GM19372 (cell line): ENCODE data around the gene ABCA7.

Experiments used
- ATAC-seq: cut with Tn5 transposase; IDR thresholded peaks from one replicate; pipeline ENCODE4 v1.9.1; 2021; ENCODE audit warnings: mild to moderate bottlenecking, low read depth, moderate library complexity; ENCODE audit not compliant: unreplicated experiment

ABCA7 gene

GRCh38 chr19:1085676-1086442 is 46.0 kb downstream of the ABCA7 start:
- no peak for ATAC-seq

GRCh38 chr19:1086613-1087012 is 46.7 kb downstream of the ABCA7 start:
- no peak for ATAC-seq

- no peak for ATAC-seq
Measured at GRCh38 chr19:1087813-1088415, 48.0 kb downstream of the ABCA7 start.

GRCh38 chr19:1088416-1089010 is 48.6 kb downstream of the ABCA7 start:
- no peak for ATAC-seq

DNA sequence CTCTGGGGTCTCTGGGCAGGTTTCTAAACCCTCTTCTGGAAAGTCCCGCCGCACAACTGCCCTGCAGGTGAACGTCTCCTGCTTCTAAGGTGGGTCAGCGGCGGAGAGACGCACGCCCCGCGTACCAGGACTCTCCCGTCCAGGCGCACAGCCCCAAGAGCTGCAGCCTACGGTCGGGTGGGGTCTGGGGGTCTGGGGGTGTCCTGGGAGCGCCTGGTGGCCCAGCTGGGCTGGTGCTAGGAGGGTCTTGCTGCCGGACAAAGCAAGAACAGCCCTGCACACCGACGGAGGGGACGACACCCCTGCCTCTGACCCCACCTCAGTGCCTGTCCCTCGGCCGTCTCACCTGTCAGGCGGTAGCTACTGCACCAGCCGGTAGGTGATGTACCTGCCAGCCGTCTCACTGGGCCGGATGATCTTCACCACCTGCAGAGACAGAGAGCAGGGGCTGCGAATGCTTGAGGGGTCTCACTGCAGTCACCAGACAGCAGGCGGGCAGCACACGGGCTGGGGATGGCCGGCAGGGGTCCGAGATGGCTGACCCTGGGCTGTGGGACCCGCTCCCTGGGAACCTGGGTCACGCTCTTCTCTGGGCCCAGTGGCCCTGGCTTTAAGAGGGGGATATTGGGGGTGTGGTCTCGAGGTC is 49.3 kb downstream of the ABCA7 start:
- no peak for ATAC-seq

DNA sequence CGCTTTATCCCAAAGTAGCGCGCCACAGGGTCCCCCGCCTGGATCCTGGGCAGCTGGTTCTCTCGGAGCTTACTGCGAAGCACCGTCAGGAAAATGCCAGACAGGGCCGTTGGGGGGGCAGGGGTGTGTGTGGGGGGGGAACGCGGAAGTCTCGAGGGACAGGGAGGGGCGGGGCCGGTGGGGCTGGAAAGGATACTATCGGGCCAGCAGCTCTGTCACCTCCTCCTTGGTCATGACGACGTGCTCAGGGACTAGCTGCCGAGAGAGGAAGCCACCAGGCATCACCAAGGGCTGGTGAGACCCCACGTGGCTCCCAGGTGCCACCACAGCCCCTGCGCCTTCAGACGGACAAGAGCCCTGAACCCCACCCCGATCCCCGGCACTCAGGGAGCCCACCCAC is 50.0 kb downstream of the ABCA7 start:
- ATAC-seq, result no peak

- ATAC-seq, result no peak
Measured at GRCh38 chr19:1090731-1091543, 51.0 kb downstream of the ABCA7 start.

DNA sequence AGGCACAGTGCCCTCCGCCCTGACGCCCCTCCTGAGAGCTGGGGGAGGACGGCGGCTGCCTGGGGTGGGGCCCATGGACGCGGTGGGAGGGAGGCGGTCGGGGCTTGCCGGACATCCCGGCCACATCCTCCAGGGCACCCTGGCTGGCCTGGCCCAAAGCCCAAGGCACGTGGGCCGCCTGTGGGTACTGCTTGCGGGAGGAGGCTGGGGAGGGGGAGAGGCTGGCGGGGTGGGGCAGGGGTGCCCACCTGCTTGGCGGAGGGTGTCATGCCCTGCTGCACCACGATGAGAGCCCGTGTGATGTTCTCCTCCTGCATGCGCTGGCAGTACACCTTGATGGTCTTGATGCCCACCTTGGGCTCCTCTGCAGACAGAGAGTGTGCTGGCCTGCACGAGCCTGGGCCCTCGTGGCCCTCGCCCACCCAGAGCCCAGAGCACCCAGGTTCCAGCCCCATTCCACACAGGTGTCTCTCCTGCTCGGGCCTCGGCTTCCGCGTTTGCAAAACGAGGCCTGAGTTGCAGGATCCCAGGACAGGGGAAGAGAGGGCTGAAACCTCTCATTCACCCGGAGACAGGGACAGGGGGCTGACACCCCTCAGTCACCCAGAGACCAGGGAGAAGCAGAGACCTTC is 51.8 kb downstream of the ABCA7 start:
- ATAC-seq, result no peak

DNA sequence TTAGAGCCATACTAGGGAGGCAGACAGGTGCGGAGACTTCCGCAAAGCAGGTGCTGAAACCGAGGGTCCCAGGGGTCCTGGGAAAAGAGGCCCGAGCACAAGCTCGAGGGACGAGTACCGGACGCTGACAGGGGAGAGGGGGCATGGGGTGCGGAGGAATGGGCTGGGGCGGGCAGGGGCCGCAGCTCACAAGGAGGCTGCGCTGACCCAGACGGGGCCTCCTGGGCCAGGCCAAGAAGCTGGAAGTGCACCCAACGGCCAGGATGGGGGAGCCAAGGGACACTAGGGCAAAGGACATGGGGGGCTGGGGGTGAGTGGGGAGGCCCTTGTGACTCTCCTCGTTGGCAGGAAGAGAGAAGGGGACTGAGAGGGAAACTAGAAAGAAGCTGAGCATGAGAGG is 53.4 kb downstream of the ABCA7 start:
- no peak for ATAC-seq

DNA sequence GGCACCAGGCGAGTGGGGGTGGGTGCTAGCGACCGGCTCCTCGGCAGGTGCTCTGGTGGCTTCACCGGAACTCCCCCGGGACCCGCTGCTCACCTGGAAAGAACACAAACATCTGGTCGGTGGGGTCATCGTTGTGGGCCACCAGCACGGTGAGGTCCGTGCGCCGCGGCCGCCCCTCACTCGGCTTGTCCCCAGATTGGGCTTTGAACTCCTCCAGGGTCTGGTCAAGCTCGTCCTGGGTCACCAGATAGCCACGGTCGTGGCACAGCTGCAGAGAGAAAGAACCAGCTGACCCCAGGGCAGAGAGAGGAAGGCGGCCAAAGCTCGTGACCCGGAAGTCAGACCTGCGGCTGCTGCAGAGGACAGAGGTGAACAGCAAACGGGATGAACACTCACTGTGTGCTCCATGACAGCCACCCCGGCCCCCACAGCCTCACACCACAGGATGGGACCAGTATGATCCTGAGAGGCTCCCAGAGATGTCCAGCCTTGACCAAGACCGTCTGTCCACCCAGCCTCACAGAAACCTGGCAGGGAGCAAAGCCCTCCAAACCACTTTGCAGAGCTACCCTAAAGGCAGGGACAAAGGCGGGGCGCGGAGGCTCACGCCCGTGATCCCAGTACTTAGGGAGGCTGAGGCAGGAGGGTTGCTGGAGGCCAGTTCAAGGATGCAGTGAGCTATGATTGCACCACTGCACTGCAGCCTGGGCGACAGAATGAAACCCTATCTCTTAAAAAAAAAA is 54.1 kb downstream of the ABCA7 start:
- no peak for ATAC-seq

DNA sequence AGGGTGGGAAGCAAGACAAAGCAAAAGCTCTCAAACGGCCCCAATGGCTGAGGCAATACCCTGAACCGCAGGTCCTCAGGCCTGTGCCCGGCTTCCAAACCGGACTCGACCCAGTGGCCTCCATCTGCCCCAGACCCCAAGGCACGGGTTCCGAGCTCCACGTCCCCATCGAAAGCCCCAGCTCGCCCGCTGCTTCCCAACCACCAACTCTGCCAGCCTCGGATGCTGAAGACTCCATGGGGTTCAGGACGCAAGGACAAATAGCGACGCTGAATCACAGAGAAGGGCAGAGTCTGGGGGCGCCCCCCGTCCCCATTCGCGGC is 54.7 kb downstream of the ABCA7 start:
- no peak for ATAC-seq

DNA sequence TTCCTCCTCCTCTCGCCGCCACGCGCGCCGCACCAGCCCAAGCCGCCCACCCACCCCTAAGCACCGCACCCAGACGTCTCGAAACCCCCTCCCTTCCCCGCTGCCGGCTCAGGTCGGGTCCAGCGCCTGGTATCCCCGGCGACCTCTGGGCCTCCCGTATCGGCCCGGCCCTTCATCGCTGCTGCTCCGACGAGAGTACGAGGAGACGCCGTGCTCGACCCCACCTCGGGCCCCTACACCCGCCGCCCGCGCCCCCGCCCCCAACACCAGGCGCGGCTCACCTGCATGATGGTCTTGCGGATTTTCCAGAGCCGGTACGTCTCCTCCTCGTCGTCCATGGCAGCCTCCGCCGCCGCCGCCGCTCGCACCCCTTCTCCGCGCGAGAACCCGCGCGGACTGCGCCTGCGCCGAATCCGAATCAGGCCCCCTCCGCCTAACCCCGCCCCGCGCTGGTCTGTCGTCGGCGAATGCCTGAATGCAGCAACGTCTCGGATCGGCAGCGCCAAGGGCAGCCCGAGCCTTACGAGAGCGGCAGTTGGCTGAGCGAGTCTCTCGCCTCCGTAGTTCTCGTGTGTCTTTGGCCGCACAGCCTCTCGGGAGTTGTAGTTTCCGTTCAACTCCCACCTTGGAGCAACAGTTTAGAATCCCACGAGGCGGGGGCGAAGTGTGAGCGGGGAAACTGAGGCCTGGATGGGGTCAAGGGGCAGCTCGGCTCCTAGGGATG is 55.2 kb downstream of the ABCA7 start, which contains the start of gene POLR2E:
Gene POLR2E (minus strand): TSS at position 398 of the 724 bp plus-strand sequence. CDS start 60 bp downstream, at position 338.
- ATAC-seq, result peak; percentile 88

DNA sequence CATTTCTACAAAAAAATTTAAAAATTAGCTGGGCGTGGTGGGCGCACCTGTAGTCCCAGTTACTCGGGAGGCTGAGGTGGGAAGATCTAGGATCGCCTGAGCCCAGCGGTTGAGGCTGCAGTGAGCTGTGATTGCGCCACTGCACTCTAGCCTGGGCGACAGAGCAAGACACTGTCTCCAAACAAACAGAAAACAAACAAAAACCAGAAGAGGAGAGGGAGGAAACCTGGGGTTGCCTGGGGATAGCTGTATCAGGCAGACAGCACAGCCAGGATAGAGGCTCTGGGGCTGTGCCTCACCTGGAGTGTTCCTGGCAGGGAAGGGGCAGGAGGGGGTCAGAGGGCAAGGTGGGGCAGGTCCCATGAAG is 57.9 kb downstream of the ABCA7 start:
- ATAC-seq, result no peak

DNA sequence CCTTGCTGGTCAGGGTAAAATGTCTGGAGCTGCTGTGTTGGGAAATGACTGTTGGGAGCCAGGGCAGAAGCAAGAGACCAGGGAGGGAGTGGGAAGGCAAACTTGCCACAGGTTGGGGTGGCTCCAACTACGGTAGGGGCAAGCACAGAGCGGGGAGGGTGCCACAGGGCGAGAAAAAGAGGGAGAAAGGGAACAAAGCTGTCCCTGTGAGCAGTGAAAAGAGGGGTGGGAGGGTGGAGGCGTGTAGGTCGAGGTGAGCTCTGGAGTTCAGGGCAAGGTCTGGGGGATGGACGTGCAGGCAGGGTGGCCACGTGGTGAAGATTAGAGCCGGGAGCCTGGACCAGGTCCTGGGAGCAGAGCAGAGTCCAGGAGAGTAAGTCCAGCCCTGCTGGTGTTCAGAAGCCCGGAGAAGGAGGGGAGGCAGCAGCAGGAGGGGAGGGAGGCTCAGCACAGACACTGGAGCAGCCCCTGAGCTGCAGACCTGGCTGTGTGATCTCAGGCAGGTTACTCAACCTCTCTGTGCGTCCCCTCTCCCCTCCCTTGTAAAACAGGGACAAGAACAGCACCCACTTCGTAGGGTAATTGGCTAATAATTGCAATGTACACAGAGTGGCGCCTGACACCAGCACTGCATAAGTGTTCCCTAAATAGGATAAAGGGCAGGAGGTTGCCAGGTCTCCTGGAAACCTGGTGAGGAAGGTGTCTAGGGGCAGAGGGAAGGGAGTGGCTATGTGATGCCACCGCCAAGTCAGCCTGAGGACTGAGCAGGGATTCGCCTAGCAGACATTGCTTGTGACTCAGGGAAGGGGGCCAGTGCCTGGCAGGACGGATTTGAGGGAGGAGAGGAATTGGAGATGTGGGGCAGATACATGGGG is 58.5 kb downstream of the ABCA7 start:
- no peak for ATAC-seq

DNA sequence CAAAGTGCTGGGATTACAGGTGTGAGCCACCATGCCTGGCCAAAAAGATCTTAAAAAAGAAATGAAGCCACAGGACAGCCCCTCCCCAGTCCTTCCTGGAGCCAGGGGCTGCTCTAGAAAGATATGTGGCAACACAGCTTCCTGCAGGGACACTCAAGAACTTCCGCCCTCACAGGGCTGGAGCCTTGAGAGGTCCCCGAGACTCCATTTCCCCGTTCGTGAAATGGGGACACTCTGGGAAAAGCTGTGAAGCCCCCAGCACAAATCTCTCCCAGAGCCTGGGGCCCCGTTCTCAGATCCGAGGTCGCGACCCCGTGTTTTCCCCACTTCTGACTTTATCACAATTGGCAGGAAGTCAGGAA is 61.4 kb downstream of the ABCA7 start:
- ATAC-seq, result no peak

DNA sequence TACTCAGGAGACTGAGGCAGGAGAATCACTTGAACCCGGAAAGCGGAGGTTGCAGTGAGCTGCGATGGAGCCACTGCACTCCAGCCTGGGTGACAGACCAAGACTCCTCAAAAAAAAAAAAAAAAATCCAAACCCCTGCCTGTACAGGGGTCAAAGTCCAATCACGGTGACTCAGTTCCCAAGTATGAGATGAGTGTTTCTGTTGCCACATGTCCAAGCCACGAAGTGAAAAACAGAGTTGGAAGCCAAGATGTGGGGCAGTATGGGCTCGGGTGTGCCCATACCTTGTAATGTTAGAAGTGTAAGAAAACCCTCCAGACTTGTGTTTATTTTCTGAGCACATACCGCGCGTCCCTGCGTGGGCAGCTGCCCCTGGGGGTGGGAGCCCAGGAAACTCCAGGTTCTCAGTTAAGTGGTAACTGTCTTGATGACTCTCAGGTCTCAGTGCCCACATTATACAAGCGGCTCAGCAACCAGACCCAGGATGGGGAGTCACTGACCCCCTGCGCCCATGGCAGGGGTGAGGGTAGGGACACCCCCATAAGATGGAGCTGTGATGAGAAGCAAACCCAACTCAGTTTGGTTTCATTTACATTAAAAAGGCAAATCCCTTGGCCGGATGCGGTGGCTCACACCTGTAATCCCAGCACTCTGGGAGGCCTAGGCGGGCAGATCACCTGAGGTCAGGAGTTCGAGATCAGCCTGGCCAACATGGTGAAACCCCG is 62.7 kb downstream of the ABCA7 start:
- no peak for ATAC-seq

DNA sequence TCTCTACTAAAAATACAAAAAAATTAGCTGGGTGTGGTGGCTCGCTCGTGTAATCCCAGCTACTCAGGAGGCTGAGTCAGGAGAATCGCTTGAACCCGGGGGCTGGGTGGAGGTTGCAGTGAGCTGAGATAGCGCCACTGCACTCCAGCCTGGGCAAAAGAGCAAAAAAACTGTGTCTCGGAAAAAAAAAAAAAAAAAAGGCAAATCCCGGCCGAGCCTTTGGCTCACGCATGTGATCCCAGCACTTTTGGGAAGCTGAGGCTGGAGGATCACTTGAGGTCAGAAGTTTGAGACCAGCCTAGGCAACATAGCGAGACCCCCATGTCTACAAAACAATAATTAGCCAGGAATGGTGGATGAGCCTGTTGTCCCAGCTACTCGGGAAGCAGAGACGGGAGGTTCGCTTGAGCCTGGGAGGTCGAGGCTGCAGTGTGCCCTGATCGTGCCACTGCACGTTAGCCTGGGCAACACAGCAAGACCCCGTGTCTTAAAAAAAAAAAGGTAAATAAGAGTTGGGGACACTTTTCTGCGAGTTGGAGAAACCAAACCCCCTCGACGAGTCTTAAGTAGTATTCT is 63.3 kb downstream of the ABCA7 start:
- ATAC-seq, result no peak
